HCEC 1CT (cell line): ENCODE measurements around the gene CD1C.
"Not testable (repeated sequence)": the region's sequence is repeated elsewhere in the genome, so short reads cannot be mapped to it uniquely, and the experiment has no call there.

ENCODE experiments used
- DNase-seq: peaks from one replicate; pipeline ENCODE4 v3.0.0-alpha.2; 2017

CD1C gene

GRCh38 chr1:158329733-158330132 is 40.0 kb downstream of the CD1C start:
- no peak for DNase-seq

GRCh38 chr1:158330391-158331105 is 40.8 kb downstream of the CD1C start:
- no peak for DNase-seq

- no peak for DNase-seq
Observed at GRCh38 chr1:158331106-158331425, 41.3 kb downstream of the CD1C start.

GRCh38 chr1:158331481-158332150 is 41.9 kb downstream of the CD1C start, which contains the start of gene CD1B:
CD1B (minus strand) TSS chr1:158331531; CDS start chr1:158331423, 108 bp downstream.
- DNase-seq = no peak

- no peak for DNase-seq
Observed at GRCh38 chr1:158333405-158334155, 43.9 kb downstream of the CD1C start.

GRCh38 chr1:158334526-158335212 is 44.9 kb downstream of the CD1C start:
- no peak for DNase-seq

GRCh38 chr1:158335213-158335532 is 45.5 kb downstream of the CD1C start:
- DNase-seq = no peak

GRCh38 chr1:158336413-158336812 is 46.7 kb downstream of the CD1C start:
- not testable (repeated sequence) for DNase-seq
